DOHH2 (cell line): ENCODE results near the gene DOCK11.

Experiments
- H3F3A ChIP-seq: fragments of 200-600 bp; sonication (generic), shearing (Covaris generic); 2 replicates; pipeline ENCODE4 v1.6.0; 2016; ENCODE audit warnings: antibody characterized with exemption, mild to moderate bottlenecking; ENCODE audit not compliant: control insufficient read depth, insufficient read depth
- H3K27ac ChIP-seq: fragments of 200-600 bp; sonication (generic); 2 replicates; pipeline ENCODE4 v1.5.1; 2014; ENCODE audit warnings: low read depth, mild to moderate bottlenecking, low read length, moderate library complexity
- H3K27me3 ChIP-seq: fragments of 200-600 bp; sonication (generic); 2 replicates; pipeline ENCODE4 v1.6.1; 2014; ENCODE audit warnings: mild to moderate bottlenecking, low read length, mixed read lengths; ENCODE audit not compliant: control insufficient read depth
- H3K36me3 ChIP-seq: fragments of 200-600 bp; sonication (generic); 2 replicates; pipeline ENCODE4 v1.6.1; 2014; ENCODE audit warnings: mild to moderate bottlenecking, low read length, moderate library complexity, mixed read lengths; ENCODE audit not compliant: control insufficient read depth
- H3K4me1 ChIP-seq: fragments of 200-600 bp; sonication (generic); 2 replicates; pipeline ENCODE4 v1.6.1; 2014; ENCODE audit warnings: mild to moderate bottlenecking, low read length, mixed read lengths; ENCODE audit not compliant: control insufficient read depth
- H3K4me2 ChIP-seq: fragments of 200-600 bp; sonication (generic); 2 replicates; pipeline ENCODE4 v1.6.0; 2014; ENCODE audit warnings: mild to moderate bottlenecking, low read length, moderate library complexity
- H3K4me3 ChIP-seq: fragments of 200-600 bp; sonication (generic); 2 replicates; pipeline ENCODE4 v1.5.1; 2014; ENCODE audit warnings: mild to moderate bottlenecking, low read length, mixed read lengths
- H3K79me2 ChIP-seq: fragments of 200-600 bp; sonication (generic); 2 replicates; pipeline ENCODE4 v1.6.1; 2014; ENCODE audit warnings: mild to moderate bottlenecking, low read length, mixed read lengths; ENCODE audit not compliant: control insufficient read depth
- H3K9me2 ChIP-seq: fragments of 200-600 bp; sonication (generic); replicated peaks from 2 replicates; pipeline ENCODE4 v1.6.1; 2014; ENCODE audit warnings: mild to moderate bottlenecking, low read length, mixed read lengths; ENCODE audit not compliant: control insufficient read depth
- H3K9me3 ChIP-seq: fragments of 200-600 bp; sonication (generic); 2 replicates; pipeline ENCODE4 v1.6.1; 2014; ENCODE audit warnings: antibody characterized with exemption, low read length, mixed read lengths; ENCODE audit not compliant: control insufficient read depth, insufficient read depth
- H4K20me1 ChIP-seq: fragments of 200-600 bp; sonication (generic); 2 replicates; pipeline ENCODE4 v1.6.0; 2014; ENCODE audit warnings: low read depth, mild to moderate bottlenecking, antibody characterized with exemption, low read length, moderate library complexity; ENCODE audit not compliant: control insufficient read depth, insufficient read depth
- EZH2phosphoT487 ChIP-seq: fragments of 200-600 bp; sonication (generic); IDR thresholded peaks from 2 replicates; pipeline ENCODE4 v1.6.1; 2017; ENCODE audit warnings: borderline replicate concordance, mild to moderate bottlenecking, antibody characterized with exemption, low read length, moderate library complexity, mixed read lengths
- TF ChIP-seq, protein P1 (sequence below): fragments of 200-600 bp; sonication (generic); IDR thresholded peaks from one replicate; pipeline ENCODE4 v1.5.1; 2014; ENCODE audit warnings: antibody characterized with exemption, mild to moderate bottlenecking, low read depth, low read length; ENCODE audit not compliant: poor library complexity, severe bottlenecking

DOCK11 gene

DNA sequence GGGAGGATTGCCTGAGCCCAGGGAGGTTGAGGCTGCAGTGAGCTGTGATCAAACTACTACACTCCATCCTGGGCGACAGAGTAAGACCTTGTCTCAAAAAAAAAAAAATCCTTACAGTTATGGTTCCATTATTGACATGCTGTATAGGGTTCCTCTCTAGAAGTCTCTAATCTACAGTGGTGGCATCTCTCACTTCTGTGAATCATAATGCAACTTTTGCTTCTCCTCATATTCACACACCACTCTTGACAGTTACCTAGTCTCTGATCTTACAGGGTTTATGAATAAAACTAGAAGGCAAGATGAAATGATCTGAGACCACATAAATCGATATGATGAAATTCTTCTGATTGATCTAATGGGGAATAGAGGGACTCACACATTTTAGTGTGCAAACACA, 40.6 kb downstream of the DOCK11 start:
- peak overlapping the region; percentile 42 for H3K4me3 ChIP-seq

DNA sequence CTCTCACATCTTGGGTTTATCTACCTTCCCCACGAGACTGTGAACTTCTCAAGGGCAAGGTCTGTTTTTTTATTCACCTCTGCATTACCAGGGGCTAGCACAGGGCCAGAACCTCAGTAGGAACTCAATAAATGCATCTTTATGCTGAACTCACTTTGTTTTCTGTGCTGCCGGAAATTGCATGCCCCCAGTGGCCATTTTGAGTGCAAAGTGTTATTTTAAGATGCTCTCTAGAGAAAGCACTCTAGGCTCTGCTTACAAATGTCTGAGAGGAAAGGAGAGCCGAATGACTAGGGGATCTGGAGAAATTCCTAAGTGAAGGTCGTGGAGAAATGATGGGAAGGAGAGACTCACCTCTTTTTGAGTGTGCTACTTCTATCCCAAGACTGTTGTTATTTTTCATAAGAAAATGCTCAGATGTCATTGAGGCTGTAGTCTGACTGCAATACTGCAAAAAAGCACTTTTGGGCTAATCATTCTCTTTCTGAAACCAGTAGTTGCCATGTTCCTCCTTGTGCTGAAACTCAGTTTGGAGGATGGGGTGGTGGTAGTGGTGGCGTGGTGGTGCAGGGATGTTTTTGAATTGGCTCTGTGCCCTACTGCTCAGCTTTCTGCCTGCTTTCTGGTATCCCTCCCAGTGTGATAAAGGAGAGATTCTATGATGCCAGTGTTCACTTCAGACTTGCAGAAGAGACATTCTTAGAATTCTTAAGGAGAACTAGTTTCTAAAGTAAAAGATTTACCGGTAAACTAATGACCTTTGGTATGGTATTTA, 41.3 kb downstream of the DOCK11 start:
- H3F3A ChIP-seq, result no peaks in the 10 kb centered on the region
- peak overlapping the region; percentile 42 for H3K4me3 ChIP-seq
- peaks cover 23% of the 10 kb centered on the region for H3K4me1 ChIP-seq
- no peaks in the 10 kb centered on the region for H3K9me3 ChIP-seq
- H3K9me2 ChIP-seq, result no peaks in the 10 kb centered on the region
- peaks cover 26% of the 10 kb centered on the region for H3K79me2 ChIP-seq
- TF ChIP-seq EZH2phosphoT487, result no peak
- TF ChIP-seq, protein P1, sequence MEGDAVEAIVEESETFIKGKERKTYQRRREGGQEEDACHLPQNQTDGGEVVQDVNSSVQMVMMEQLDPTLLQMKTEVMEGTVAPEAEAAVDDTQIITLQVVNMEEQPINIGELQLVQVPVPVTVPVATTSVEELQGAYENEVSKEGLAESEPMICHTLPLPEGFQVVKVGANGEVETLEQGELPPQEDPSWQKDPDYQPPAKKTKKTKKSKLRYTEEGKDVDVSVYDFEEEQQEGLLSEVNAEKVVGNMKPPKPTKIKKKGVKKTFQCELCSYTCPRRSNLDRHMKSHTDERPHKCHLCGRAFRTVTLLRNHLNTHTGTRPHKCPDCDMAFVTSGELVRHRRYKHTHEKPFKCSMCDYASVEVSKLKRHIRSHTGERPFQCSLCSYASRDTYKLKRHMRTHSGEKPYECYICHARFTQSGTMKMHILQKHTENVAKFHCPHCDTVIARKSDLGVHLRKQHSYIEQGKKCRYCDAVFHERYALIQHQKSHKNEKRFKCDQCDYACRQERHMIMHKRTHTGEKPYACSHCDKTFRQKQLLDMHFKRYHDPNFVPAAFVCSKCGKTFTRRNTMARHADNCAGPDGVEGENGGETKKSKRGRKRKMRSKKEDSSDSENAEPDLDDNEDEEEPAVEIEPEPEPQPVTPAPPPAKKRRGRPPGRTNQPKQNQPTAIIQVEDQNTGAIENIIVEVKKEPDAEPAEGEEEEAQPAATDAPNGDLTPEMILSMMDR, result peak; percentile 51
- H3K36me3 ChIP-seq, result no peaks in the 10 kb centered on the region
- H3K27me3 ChIP-seq, result no peaks in the 10 kb centered on the region
- H4K20me1 ChIP-seq, result peaks cover 4% of the 10 kb centered on the region; the same call in 1 of the 2 replicates
- peak overlapping the region; percentile 62 for H3K4me2 ChIP-seq
- H3K27ac ChIP-seq, result 0 out of 2 replicates have a peak overlapping the region, but pooled peaks have one; percentile 2

More for the DNA sequence above, 40.6 kb downstream of the DOCK11 start:
- no peaks in the 10 kb centered on the region for H3F3A ChIP-seq
- no peaks in the 10 kb centered on the region for H3K36me3 ChIP-seq
- H3K27ac ChIP-seq, result 0 out of 2 replicates have a peak overlapping the region, but pooled peaks have one; percentile 2
- no peaks in the 10 kb centered on the region for H3K9me3 ChIP-seq
- peak overlapping the region; percentile 62 for H3K4me2 ChIP-seq
- peaks cover 4% of the 10 kb centered on the region; the same call in 1 of the 2 replicates for H4K20me1 ChIP-seq
- H3K79me2 ChIP-seq, result peaks cover 26% of the 10 kb centered on the region
- H3K27me3 ChIP-seq, result no peaks in the 10 kb centered on the region
- no peaks in the 10 kb centered on the region for H3K9me2 ChIP-seq
- H3K4me1 ChIP-seq, result peaks cover 23% of the 10 kb centered on the region
- TF ChIP-seq, protein P1, result no peak
- no peak for TF ChIP-seq EZH2phosphoT487

DNA sequence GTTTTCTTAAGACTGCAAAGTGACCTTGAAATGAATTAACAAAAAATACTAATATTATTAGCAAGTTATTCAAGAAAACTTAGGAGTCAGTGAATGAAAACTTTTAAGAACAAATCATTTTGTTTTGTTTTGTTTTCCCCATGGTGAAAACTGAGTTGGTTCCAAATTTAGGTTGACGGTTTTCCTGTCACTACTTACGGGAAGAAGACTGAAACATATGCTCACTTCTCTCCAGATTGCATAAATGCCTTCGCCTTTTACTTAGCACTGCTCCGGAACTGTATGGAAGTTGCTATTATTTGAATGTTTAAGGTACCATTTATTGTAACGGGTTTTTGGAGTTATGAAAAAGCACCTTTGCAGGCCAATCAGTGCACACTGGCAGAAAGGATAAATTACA, 42.8 kb downstream of the DOCK11 start:
- TF ChIP-seq, protein P1, result no peak
- no peak for TF ChIP-seq EZH2phosphoT487
- Histone ChIP-seq H3K4me3 (no peak overlapping the region), H3K4me1 (peaks cover 23% of the 10 kb centered on the region), H3K27ac (no peak overlapping the region), H3K27me3 (no peaks in the 10 kb centered on the region), H4K20me1 (peaks cover 4% of the 10 kb centered on the region; the same call in 1 of the 2 replicates), H3K9me3 (no peaks in the 10 kb centered on the region), H3K36me3 (no peaks in the 10 kb centered on the region), H3K79me2 (peaks cover 23% of the 10 kb centered on the region), H3K9me2 (no peaks in the 10 kb centered on the region), H3K4me2 (no peak overlapping the region), H3F3A (no peaks in the 10 kb centered on the region)
